HPDE6-E6E7 (cell line): ENCODE data around the gene FBXO10.
"Not testable (repeated sequence)": the region's sequence is repeated elsewhere in the genome, so short reads cannot be mapped to it uniquely, and the experiment has no call there.

Experiments used
- DNase-seq: peaks from one replicate; pipeline ENCODE4 v3.0.0; 2011; ENCODE audit warnings: missing footprints; ENCODE audit errors: extremely low spot score

FBXO10 gene, protein sequence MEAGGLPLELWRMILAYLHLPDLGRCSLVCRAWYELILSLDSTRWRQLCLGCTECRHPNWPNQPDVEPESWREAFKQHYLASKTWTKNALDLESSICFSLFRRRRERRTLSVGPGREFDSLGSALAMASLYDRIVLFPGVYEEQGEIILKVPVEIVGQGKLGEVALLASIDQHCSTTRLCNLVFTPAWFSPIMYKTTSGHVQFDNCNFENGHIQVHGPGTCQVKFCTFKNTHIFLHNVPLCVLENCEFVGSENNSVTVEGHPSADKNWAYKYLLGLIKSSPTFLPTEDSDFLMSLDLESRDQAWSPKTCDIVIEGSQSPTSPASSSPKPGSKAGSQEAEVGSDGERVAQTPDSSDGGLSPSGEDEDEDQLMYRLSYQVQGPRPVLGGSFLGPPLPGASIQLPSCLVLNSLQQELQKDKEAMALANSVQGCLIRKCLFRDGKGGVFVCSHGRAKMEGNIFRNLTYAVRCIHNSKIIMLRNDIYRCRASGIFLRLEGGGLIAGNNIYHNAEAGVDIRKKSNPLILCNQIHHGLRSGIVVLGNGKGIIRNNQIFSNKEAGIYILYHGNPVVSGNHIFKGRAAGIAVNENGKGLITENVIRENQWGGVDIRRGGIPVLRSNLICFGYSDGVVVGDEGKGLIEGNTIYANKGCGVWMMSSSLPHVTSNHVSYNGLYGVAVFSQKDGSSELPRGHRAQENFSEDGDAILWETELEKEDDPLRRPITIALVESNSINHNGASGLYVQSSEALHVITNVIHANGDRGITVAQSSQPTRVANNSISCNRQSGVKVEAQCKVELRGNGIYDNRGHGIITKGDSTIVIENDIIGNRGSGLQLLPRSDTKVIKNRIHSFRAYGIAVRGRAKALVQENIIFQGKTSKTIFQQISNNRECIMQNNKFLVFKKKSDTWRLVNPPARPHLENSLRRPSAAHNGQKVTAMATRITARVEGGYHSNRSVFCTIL

DNA sequence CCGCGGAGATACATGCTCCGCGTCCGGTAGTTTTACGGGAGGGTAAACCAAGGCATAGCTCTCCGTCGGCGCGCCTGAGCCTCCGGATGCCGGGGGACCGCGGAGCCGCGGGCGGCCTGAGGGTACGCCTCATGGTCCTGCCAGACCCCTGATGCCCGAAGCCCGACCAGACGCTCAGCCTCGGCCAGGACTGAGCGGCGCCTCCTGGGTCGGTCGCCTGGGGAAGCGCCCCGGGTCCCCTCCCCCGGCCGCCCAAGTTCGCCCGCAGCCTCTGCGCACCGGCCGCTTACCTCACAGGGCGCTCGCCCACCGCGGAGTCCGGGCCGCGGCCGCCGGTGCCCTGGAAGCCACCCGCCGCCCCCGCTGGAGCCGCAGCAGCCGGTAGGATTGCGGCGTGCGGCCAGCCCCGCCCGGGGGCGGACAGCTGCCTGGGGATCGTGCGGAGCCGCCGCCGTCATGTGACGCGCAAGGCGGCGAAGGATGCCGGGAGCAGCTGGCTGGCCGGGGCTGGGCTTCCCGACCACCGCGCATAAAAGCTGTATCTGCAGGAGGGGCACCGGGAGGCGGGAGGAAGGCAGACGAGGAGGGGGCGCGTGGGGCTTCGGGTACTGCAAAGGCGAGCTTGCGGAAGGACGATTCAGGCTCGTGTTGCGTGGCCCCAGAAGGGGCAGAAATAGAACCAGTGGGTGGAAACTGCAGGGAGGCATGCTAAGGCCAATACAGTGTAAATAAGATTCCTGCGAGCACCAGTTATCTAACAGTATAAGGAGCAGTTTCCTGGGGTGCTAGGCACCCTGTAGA is at the start of gene FBXO10:
FBXO10 (minus strand) TSS at position 460 of the 801 bp plus-strand sequence. CDS start 34,612 bp downstream, outside the sequence.
- DNase-seq: peak; percentile 42

DNA sequence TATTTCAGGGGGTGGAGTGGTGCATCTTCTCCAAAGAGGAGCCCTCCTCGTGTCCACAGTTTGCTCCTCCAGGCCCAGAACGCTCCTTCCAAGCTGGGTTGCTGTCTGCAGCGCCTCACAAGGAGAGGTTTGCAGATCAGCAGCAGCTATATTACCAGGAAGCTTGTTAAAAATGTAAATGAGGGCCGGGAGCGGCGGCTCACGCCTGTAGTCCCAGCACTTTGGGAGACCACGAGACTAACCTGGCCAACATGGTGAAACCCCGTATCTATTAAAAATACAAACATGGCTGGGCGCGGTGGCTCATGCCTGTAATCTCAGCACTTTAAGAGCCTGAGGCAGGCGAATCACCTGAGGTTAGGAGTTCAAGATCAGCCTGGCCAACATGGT is 49.6 kb upstream of the FBXO10 start:
- no peak for DNase-seq

DNA sequence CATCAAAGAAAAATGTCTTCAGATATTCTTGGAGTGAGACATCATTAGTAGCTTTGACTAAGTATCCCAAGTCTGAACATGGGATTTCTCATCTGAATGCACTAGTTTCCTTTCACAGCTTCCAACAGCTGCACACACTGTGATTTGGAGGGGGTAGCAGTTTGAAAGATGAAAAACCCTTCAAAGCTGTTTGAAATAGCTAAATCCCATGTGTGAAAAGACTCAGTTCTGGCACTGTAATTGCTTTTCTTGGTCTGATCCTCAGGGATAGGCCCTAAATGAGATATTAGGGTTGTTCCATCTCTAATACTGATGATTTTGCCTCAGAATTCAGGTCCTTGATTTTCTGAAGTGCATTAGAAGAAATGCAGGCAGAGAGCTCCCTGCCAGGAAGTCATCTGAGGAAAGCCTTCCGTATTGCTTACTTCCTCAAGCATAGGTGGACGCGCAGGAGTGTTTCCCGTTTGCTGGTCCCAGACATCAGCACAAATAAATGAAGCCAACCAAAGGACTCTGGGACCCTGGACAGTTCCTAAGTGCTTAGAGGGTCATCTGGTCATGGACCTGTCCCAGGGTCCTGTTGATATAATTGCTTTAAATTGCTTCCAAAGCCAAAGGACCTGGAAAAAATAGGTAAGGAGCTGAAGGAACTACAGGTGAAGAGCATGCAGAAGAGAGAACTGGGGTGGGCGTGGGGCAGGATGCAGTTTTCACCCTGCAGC is 49.0 kb upstream of the FBXO10 start:
- DNase-seq: no peak

DNA sequence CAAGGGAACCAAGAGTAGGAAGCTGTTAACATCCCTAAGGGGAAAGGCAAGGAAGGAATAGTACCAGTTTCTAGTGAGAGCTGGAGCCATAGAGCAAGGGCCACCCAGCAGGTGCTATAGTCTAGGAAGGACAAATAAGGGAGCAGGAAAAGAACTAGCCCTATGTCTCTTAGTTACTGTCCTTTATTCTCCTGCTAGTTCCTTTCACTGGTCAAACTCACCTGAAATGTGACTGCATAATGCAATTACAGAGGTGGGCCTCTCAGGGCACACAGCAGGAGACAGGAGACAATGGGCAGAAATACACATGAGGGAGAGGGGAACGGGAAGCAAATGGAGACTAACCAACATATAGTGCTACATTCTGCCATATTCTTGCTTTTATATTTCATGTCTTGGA is 47.9 kb upstream of the FBXO10 start:
- DNase-seq: no peak

DNA sequence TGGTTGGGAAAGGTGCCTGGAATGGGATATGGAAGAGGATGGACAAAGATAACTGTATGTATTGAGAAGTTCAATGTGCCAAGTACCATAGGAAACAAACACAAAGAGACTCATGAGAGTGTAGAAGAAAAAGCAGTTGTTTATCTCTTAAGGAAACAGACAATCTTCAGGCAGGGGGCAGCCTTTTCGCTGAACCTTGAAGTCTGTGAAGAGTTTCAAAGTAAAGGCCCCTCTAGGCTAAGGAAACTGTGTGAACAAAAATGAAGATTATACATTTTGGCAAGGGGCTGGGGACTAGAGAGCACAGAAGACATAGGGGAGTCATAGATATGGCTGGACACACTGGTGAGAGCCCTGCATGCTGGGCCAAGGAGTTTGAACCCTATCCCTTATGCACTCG is 47.1 kb upstream of the FBXO10 start:
- no peak for DNase-seq

DNA sequence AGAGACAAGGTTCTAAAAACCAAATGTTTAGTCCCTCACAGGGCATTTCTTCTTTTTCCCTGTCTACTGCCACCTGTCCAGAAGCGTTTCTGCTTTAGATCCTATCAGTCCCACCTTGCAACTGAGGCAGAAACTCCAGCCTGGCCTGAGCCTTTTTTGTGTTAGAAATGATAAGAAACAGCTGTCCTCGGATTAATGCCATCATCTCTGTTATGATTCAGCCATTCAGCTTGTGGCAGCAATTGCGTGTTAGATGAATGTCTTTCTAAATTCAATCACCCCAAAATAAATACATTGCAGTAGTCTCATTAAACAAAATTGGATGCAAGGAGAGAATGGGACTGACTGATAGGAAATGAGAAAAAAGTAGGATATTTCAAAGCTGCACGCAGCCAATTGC is 46.3 kb upstream of the FBXO10 start:
- DNase-seq: no peak

DNA sequence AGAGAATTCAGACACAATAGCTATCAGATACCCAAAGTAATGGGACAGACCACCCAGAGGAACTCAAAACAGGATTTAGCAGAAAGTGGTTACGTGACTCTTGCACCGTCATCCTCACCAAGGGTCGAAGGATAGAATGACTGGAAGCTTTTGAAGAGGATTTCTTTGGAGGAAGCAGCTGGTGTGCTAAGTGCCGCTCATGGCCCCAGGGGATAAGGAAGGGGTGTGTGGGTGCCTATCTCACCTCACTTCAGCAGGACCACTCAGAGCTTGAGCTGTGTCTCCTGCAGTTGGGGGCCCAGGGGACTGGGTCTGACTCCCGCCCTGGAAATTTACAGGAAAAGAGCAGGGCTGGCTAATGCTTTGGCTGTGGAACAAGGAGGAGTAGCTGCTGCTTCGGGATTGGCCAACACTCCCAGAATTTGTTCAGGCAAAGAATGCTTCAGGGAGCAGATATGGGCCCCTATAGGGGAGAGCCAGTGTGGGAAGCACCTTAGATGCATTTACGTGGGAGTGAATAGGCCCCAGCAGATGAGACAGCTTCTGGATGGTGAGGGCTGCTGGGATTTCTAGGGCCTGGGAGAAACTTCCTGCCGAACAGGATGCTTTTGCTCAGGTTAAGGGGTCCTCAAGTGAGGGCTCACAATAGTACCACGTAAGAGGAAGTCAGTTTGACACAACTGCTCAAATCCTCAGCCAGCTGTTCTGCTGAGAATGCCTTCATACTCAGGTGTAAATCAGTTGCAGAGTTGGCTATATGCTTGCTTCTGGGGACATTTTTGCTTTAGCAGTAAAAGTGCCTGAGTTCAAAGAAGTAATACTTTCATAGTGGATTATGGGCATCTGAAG is 45.3 kb upstream of the FBXO10 start:
- no peak for DNase-seq

DNA sequence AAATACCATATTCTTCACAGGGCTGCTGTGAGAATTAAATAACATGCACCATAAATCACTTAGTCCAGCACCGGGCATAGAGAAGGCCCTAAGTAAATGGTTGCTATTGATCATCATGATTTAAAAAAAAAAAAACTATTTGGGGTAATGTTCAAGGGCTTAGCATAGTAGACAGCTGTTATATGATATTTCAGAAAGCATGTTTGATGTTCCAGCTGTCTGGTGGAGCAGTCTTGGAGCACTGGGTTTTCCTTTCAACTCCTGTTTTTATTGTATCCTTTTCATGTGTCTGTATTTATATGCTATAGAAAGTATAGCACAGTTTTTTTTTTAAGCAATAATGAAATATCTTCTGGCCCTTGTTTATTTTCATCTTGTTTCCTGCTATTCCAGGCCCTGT is 44.2 kb upstream of the FBXO10 start:
- DNase-seq: no peak

DNA sequence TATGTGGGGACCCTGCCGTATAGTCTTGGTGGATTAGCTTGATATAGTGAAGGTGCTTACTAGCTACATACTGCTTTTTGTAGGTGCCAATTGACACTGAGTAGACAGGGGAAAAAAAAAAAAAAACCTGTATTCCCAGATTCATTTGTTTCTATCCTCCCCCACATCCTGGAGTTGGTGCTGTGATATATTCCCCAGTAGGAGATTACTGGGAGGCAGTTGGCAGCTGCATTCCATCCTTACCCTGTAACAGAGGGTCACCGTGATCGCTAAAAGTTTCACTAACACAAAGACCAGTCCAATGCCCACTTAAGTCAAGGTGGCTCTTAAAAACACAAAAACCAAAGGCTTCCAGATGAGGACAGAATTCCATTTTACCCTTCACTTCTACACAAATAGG is 43.6 kb upstream of the FBXO10 start:
- DNase-seq: no peak

DNA sequence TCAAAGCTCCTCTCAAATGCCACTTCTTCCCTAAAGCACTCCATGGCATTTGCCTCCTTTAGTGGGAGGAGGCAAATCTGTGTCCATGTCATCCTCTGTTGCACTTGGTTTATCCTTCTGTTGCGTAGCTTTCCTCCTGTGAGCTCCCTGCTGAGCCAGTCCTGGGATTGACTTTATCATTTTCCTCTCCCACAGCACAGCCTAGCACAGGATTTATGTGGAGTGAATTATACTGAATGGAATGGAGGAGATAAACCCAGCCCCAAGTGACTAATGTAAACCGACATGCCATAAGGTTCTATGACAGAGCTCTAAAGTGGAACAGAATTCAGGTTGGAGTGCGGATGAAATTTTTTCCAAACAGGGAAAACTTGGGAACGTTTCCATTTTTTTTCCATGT is 42.6 kb upstream of the FBXO10 start:
- DNase-seq: no peak

DNA sequence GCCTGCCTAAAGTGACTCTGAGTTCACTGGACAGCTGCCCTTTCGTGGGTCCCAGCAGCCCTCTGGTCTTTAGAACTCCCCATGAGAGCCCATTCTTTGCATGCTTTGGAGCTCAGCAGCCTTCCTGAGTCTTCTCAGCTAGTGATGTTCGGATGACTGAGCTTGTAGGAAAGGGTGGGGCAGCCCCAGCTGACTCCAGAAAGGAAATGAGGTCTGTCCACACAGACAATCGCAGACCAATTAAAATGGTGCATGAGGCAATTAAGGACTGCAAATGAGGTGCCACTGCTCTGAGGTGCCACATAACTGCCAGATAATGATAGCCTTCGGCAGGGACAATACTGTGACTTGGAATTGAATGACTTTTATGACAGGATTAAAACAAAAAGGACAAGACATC is 41.7 kb upstream of the FBXO10 start:
- no peak for DNase-seq

DNA sequence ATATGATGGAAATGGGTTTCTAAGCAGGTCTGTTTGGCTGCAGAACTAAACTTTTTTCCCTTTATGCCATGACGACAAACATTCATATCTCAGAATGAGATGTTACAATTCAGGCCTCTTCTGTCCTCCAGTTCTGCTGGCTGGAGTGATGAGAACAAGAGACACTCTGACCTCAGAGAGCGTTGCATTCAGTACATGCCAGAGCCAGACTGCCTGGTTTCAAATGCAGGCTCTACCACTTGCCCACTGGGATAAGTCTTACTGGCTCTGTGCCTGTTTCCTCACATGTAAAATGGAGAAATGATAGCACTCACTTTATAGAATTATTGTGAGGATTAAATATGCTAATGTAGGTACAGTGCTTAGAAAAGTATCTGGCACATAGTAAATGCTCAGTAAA is 41.0 kb upstream of the FBXO10 start:
- DNase-seq: no peak

DNA sequence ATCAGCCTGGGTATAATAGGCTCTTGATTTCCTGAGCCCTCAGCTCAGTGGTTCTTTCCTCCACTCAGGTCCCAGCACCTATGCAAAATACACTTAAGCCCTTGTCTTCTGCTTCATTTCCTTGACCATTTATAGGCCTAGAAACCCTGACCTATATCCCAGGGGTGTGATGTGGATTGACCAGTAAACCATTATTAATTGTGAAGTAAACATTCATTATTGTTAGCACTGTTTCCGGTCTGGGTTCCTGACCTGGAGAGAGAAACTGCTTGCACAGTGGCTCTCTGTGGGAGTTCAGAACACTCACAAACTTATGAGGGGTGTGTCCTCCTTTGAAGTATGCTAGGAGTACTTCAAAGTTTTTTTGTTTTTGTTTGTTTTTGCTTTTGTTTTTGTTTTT is 35.8 kb upstream of the FBXO10 start:
- DNase-seq: no peak

DNA sequence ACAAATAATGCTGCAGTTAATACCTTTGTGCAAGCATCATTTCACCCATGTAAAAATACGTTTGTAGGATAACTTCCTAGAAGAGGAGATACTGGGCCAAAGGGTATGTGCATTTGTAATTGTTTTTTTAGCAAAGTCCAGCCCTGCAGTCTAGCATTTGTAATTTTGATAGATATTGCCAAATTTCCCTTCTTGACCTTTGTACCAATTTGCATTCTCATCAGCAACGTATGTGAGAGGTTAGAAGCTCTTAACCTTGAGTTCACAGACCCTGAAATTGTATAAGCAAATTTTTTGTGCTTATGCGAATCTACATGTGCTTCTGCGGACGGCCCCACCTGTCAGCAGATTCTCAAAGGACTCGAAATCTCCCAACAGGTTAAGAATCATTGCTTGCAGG is 34.8 kb upstream of the FBXO10 start:
- DNase-seq: no peak

DNA sequence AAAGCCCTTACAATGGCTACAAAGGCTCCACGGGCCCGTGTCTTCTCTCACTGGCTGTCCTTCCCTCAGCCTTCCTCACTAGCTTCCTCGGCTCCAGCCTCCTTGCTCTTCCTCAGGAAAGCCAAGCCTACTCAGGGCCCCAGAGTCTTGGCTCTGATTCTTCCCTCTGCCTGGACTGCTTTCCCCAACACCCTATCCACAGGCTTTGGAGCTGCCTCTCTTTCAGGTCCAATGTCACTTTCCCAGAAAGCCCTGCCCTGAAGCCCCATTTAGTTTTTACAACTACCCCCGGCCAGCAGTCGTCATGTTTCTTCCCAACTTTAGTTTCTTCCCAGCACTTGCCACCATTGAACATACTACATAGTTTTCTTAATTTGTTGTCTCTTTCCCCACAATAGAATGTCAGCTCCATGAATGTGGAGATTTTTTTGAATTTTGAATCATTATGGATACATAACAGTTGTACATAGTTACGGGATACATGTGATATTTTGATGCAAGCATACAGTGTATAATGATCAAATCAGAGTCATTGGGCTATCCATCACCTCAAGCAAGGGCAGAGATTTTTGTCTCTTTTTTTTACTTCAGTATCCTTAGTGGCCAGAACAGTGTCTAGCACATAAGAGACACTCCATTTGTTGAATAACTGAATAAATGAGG is 33.7 kb upstream of the FBXO10 start:
- no peak for DNase-seq

DNA sequence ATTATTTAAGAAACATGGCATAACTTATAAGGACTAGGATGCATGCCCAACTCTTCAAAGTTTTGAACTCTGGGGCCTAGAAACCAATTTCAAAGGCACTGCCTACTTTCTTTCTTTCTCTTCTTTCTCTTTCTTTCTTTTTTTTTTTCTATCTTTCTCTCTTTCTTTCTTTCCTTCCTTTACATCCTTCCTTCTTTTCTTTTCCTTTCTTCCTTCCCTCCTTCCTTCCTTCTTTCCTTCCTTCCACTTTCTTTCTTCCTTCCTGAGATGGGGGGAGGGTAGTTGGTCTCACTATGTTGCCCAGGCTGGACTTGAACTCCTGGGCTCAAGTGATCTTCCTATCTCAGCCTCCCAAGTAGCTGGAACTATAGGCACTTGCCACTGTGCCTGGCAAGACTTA is 32.1 kb upstream of the FBXO10 start:
- no peak for DNase-seq

DNA sequence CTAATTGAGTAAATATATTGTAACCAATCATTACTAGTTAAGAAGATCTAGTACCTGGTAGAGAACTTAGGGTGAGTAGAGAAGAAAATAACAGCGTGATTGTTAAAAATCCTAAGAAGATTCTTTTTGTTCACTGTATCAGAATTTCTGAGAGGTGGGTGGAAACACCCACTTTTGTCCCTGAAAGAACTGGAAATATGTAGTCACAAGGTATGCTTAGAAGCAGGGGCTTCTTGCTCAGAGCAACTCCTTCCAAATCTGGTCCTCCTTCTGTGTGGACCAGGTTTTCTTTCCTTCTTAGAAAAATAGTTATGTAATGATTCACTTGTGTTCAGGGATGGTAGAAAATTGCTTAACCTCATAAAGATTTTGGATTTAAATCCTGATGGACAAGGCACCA is 28.1 kb upstream of the FBXO10 start:
- DNase-seq: no peak

DNA sequence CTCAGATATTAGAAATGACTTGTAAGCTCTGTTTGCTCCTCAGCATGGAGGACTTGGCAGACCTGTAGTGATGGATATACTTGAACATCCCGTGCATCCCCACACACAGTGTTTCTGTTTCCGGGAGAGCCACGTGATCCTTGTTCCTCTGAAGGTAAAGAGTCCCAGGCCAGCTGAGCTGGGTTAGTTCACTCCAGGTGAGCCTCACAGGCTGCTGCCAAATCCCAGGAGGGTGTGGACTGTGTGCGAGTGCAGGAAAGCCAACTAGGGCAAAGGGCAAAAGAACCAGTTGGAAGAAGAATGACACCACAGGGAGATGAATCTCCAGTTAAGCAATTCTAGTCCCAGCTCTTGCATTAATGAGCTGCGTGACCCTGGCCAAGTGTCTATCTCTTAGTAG is 26.6 kb upstream of the FBXO10 start:
- DNase-seq: peak; percentile 50

DNA sequence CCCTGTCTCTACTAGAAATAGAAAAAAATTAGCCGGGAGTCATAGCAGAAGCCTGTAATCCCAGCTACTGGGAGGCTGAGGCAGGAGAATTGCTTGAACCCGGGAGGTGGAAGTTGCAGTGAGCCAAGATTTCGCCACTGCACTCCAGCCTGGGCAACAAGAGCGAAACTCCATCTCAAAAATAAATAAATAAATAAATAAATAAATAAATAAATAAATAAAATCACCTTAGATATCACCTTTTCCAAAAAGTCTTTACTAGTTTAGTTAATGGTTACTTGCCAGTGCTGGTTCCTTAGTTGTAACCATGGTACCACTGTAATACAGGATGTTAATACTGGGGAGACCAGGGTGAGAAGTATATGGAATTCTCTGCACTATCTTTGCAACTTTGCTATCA is 25.9 kb upstream of the FBXO10 start:
- not testable (repeated sequence) for DNase-seq

DNA sequence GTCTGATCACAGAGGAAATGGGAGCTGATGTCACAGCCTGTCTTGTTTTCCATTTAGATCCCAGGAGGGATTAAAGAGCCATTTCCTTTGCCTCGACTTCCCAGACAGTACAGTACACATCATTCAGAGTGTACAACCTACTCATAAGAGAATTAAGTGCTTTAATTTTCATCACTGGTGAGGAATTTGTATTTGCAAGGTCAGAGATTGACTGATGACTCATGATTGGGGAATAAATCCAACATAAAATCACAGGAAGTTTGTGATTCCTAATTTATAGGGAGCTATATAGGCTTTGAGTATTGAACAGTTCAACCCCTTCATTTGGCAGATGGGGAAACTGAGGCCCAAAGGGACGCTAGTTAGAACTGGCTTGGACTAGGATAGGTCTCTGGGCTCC is 20.3 kb upstream of the FBXO10 start:
- DNase-seq: no peak
